ENCODE data around the gene LMTK3.

GRCh38 chr19:48471836-48472235, 39.8 kb downstream of the LMTK3 start:
- TF ChIP-seq, protein P1, sequence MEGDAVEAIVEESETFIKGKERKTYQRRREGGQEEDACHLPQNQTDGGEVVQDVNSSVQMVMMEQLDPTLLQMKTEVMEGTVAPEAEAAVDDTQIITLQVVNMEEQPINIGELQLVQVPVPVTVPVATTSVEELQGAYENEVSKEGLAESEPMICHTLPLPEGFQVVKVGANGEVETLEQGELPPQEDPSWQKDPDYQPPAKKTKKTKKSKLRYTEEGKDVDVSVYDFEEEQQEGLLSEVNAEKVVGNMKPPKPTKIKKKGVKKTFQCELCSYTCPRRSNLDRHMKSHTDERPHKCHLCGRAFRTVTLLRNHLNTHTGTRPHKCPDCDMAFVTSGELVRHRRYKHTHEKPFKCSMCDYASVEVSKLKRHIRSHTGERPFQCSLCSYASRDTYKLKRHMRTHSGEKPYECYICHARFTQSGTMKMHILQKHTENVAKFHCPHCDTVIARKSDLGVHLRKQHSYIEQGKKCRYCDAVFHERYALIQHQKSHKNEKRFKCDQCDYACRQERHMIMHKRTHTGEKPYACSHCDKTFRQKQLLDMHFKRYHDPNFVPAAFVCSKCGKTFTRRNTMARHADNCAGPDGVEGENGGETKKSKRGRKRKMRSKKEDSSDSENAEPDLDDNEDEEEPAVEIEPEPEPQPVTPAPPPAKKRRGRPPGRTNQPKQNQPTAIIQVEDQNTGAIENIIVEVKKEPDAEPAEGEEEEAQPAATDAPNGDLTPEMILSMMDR (IDR thresholded peaks at IDR 0.05): no peak
- TF ChIP-seq POLR2A (IDR thresholded peaks at IDR 0.05): no peak

Measured in suprapubic skin (tissue), 3 donors.